Fibroblast of skin of back (primary cell): ENCODE data around the gene UBE2N. TPM values are rescaled to one million over a fixed set of nuclear protein-coding genes. Genes with fewer than 3 reads are reported as not detected.
A peak's percentile ranks its signal among the peaks of the same experiment; 100 is the strongest.

Experiments
- DNase-seq: peaks from one replicate; pipeline ENCODE4 v3.0.0-alpha.2; 2013
- polyA plus RNA-seq, 2 experiments: library from polyadenylated mRNA; unstranded; fragments of 120-200 nt; gene quantifications; one replicate each; pipeline ENCODE4 v1.2.1, GENCODE V29; 2013; ENCODE audit not compliant: insufficient read length in 2 of 2

The UBE2N gene
- 170 TPM for polyA plus RNA-seq (2013, experiment 1 of 2; ENCODE audit: insufficient read length)
- polyA plus RNA-seq (2013, experiment 2 of 2; ENCODE audit: insufficient read length) = 113 TPM

GRCh38 chr12:93441617-93442410 lies at the start of gene UBE2N:
TSS of gene UBE2N (minus strand) at chr12:93441947. CDS start at chr12:93441884, 63 bp downstream.
- DNase-seq = peak; percentile 96

GRCh38 chr12:93484315-93484981 lies 42.7 kb upstream of the UBE2N start:
- peak; percentile 49 for DNase-seq

GRCh38 chr12:93483151-93483807 lies 41.5 kb upstream of the UBE2N start:
- DNase-seq = no peak

- no peak for DNase-seq
Observed at GRCh38 chr12:93482721-93483120, 41.0 kb upstream of the UBE2N start.

- DNase-seq = no peak
Observed at GRCh38 chr12:93476555-93476954, 34.8 kb upstream of the UBE2N start.

GRCh38 chr12:93469386-93469785 lies 27.6 kb upstream of the UBE2N start:
- no peak for DNase-seq

- DNase-seq = no peak
Observed at GRCh38 chr12:93468008-93468371, 26.2 kb upstream of the UBE2N start.

GRCh38 chr12:93467351-93468007 lies 25.7 kb upstream of the UBE2N start, which contains the start of gene MRPL42:
TSS of gene MRPL42 (plus strand) at chr12:93467514. CDS start at chr12:93469286, 1,772 bp downstream.
- DNase-seq = peak; percentile 88

- no peak for DNase-seq
Observed at GRCh38 chr12:93466625-93467350, 25.0 kb upstream of the UBE2N start.

- DNase-seq = no peak
Observed at GRCh38 chr12:93465841-93466240, 24.1 kb upstream of the UBE2N start.

GRCh38 chr12:93461503-93461902 lies 19.8 kb upstream of the UBE2N start:
- DNase-seq = no peak

GRCh38 chr12:93460902-93461301 lies 19.2 kb upstream of the UBE2N start:
- DNase-seq = no peak

- DNase-seq = no peak
Observed at GRCh38 chr12:93460003-93460402, 18.3 kb upstream of the UBE2N start.

GRCh38 chr12:93459097-93459496 lies 17.4 kb upstream of the UBE2N start:
- DNase-seq = no peak

- no peak for DNase-seq
Observed at GRCh38 chr12:93456077-93456476, 14.3 kb upstream of the UBE2N start.

GRCh38 chr12:93453633-93454032 lies 11.9 kb upstream of the UBE2N start:
- DNase-seq = peak; percentile 78

- no peak for DNase-seq
Observed at GRCh38 chr12:93451423-93452158, 9.8 kb upstream of the UBE2N start.

- DNase-seq = no peak
Observed at GRCh38 chr12:93449277-93449676, 7.5 kb upstream of the UBE2N start.

GRCh38 chr12:93448796-93449195 lies 7.0 kb upstream of the UBE2N start:
- no peak for DNase-seq

- DNase-seq = no peak
Observed at GRCh38 chr12:93447555-93448290, 6.0 kb upstream of the UBE2N start.

GRCh38 chr12:93443576-93443975 lies 1.8 kb upstream of the UBE2N start:
- DNase-seq = no peak
